HG02973 (cell line): ENCODE results near the gene SP3.

Source experiments
- ATAC-seq: cut with Tn5 transposase; IDR thresholded peaks from one replicate; pipeline ENCODE4 v1.9.1; 2021; ENCODE audit warnings: moderate library complexity; ENCODE audit not compliant: unreplicated experiment

SP3 gene

GRCh38 chr2:173965372-173966025, at the start of gene SP3:
TSS of gene SP3 (minus strand) at chr2:173965373. CDS start at chr2:173965171, 202 bp downstream.
- ATAC-seq: peak; percentile 68

GRCh38 chr2:174014699-174015070, 49.5 kb upstream of the SP3 start:
- no peak for ATAC-seq

GRCh38 chr2:174014011-174014698, 49.0 kb upstream of the SP3 start:
- ATAC-seq: no peak

DNA sequence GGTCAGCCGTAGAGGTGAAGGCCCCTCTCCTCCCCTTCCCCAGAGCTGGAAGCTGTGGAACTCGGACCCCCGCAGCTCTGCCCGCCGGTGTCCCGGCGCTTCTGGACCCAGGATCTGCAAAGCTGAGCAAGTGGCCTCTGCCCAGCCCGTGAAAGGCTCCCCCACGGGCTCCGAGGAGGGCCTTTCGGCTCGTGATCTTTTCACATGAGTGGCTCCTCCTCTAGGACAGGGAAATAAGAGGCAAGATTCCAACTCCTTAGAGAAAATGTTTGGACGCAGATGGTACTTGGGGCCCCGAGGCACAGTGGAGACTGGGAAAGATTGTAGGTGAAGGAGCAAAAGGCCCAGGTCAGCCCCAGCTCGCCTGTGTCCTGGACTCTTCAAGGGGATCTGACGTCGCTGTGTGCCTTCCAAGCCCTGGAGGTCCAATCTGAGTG, 48.2 kb upstream of the SP3 start:
- no peak for ATAC-seq

DNA sequence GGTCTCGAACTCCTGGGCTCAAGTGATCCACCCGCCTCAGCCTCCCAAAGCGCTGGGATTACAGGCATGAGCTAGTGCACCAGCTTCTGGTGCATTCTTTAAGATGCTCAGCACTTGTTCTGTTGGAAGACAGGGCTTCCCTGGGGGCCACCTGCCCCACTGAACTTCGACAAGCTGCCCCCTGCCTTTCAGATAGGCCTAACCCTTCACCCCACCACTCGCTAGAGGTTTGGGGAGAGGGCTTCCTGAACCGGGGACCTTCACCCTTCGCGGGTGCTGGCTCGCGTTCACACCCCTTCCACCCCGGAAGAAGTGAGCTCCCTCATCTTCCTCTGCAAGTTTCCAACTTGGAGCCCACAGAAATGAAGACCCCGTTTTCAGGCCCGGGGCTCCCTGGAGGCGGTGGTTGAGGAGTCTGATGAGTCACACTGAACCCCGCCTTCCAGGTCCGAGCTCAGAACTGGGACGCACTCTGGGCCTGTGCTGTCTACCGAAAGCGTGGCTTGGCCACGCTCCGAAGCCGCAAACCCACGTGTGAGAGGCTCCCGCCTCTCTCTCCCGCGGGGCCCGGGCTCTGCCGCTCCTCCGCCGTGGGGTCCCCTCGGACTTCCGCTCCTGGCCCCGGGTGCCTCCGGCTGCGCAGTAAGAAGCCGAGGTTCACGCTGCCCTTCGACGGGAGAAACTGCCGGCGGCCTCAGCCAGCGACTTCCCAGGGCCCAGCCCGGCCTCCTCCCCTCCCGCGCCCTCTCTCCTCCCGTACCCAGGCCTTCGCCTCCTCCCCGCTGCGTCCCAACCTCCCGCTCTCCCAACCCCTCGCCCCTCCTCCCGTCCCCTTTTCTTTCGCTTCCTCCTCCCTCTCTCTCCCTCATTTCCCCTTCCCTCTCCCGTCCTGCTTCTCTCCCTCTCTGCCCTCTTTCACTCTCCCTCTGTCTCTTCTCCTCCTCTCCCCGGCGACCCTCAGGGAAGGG, 47.5 kb upstream of the SP3 start:
- ATAC-seq: no peak

DNA sequence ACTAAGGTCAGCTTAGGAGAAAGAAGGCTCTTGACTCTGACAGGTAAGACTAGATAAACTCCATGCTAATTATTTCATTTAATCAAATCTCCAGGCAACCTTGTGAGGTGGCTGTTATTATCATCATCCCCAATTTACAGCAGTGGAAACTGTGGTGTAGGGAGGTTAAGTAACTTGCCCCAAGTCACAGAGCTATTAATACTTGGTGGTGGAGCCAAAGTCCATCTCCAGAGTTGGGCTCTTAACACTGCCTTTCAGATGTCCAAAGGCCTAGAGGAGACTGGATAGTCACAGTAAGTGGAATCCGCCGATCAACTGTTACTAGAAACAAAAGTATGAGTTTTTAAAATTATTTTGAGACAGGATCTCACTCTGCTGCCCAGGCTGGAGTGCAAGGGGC, 46.6 kb upstream of the SP3 start:
- no peak for ATAC-seq

- no peak for ATAC-seq
Measured at GRCh38 chr2:174011173-174011572, 46.0 kb upstream of the SP3 start.

- ATAC-seq: no peak
Measured at GRCh38 chr2:174009488-174010223, 44.5 kb upstream of the SP3 start.

DNA sequence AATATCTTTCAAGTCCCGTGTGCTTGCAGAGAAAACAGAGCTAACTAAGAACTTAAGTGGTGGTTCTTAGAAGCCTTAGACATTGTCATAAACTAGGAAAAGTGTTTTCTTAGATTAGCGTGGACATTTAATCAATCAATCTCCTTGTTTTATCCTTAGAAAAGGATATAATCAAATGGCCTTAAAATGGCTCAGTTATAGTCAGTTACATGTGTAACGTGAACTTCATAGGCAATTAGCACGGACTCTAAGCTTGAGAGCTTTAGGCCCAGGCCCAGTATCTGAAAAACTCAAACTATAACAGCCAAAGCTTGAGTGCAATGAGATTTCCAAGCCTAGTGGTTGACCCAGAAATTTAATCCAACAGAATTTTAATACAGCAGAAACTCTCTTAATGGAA, 43.5 kb upstream of the SP3 start:
- no peak for ATAC-seq

DNA sequence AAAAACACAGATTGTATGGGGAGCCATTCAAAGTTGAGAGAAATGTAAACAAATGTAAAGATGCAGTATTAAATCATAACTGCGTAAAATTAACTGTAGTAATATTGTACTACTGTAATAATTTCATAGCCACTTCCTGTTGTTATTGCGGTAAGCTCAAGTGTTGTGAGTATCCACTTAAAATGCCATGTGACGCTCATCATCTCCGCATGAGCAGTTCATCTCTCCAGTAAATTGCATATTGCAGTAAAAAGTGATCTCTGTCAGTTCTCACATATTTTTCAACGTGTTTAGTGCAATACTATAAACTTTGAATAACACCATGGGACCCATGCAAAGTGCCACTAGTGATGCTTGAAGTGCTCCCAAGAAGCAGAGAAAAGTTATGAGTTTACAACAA, 41.8 kb upstream of the SP3 start:
- ATAC-seq: no peak

GRCh38 chr2:174005801-174006419, 40.7 kb upstream of the SP3 start:
- ATAC-seq: no peak

- no peak for ATAC-seq
Measured at GRCh38 chr2:174004905-174005605, 39.9 kb upstream of the SP3 start.

DNA sequence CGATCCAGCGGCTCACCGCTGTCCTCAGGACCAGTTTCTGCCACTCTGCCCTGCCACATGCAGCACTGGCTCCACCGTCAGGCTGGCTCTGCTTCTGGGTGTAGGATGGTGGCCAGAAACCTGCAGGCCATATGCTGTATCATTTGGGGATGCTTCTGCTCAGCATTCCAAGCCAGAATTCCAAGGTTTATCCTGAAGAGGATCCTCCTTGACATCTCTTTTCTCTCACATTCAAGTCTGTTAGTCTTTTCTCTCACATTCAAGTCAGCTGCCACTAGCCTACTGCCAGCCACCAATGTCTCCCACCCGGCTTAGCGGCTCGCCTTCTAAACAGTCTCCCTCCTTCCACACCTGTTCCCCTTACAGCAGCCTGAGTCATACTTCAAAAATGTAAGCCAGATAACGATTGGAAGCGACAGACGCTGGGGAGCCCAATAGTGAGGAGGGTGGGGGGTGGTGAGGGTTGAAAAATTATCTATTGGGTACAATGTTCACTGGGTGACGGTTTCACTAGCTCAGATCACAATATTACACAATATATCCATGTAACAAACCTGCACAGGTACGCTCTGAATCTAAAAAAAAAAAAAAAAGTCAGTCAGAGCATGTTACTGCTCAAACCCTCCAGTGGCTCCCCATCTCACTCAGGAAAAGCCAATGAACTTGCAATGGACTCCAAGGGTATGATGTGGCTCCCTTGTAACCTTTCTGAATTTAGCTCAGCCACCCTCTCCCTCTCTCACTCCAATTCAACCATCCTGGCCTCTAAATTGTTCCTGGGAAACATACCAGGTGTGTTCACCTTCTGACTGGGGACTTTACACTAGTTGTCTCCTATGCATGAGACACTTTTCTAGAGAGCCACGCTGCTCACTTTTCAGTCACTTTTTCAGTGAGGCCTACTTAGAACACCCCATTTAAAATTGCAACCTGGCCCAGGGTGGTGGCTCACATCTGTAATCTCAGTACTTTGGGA, 38.8 kb upstream of the SP3 start:
- ATAC-seq: no peak

DNA sequence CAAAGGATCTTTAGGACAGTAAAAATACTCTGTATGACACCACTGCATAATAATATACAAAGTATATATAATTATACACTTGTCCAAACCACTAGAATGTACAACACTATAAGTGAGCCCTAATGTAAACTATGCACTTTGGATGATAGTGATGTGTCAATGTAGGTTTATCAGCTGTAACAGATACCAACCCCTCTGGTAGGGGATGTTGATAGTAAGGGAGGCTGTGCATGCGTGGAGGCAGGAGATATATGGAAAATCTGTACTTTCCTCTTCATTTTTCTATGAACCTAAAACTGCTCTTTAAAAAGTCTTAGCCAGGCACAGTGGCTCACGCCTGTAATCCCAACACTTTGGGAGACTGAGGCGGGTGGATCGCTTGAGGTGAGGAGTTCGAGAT, 37.5 kb upstream of the SP3 start:
- ATAC-seq: no peak

GRCh38 chr2:174001107-174001506, 35.9 kb upstream of the SP3 start:
- ATAC-seq: no peak

GRCh38 chr2:173999724-174000123, 34.6 kb upstream of the SP3 start:
- ATAC-seq: no peak

- no peak for ATAC-seq
Measured at GRCh38 chr2:173999272-173999671, 34.1 kb upstream of the SP3 start.

- ATAC-seq: no peak
Measured at GRCh38 chr2:173998386-173998785, 33.2 kb upstream of the SP3 start.

GRCh38 chr2:173997753-173998152, 32.6 kb upstream of the SP3 start:
- ATAC-seq: no peak
